Brain microvascular endothelial cell (primary cell): ENCODE data around the gene DLL4.

Experiments used
- DNase-seq: peaks from one replicate; pipeline ENCODE4 v3.0.0-alpha.2; 2020
- H3K27ac ChIP-seq: fragments of 250-450 bp; sonication (Bioruptor Pico); 2 replicates; pipeline ENCODE4 v1.5.1; 2020; ENCODE audit warnings: mild to moderate bottlenecking, moderate library complexity
- H3K27me3 ChIP-seq: fragments of 250-450 bp; sonication (Bioruptor Pico); replicated peaks from 2 replicates; pipeline ENCODE4 v1.5.1; 2020; ENCODE audit warnings: mild to moderate bottlenecking
- H3K36me3 ChIP-seq: fragments of 250-450 bp; sonication (Bioruptor Pico); replicated peaks from 2 replicates; pipeline ENCODE4 v1.5.1; 2020; ENCODE audit warnings: mild to moderate bottlenecking
- H3K4me3 ChIP-seq: 2 replicates; pipeline ENCODE4 v1.5.1; 2011; ENCODE audit warnings: low read depth, mild to moderate bottlenecking, control low read depth, low read length, moderate library complexity
- in situ Hi-C: cut with HindIII; loops from 2 replicates; pipeline ENCODE4 v1.10.0; 2017; ENCODE audit warnings: low sequenced_read_pairs, low pct_ligation_motif_present
- TF ChIP-seq, protein P1 (sequence below): IDR thresholded peaks from 2 replicates; pipeline ENCODE4 v1.5.1; 2011; ENCODE audit warnings: low read depth, mild to moderate bottlenecking, moderate library complexity, low read length, control low read depth, inconsistent platforms; ENCODE audit errors: missing control alignments

The DLL4 gene

DNA sequence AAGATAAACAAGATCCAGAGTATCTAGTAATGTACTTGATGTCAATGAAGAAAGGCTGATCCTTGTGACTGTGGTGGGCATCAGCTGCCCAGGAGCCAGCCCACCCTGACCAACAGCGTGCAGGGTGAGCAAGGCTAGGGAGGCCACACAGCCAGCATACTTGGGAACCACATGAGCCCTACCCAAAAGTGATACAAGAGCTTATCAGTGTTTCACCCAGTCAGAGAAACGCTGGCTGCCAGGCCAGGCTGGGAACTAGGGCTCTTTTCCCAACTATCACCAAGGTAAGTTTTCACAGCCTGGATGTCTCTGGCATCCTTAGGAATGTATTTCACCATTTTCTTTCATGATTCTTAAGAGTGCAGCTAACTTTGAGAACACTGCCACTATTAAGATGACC lies 49.0 kb downstream of the DLL4 start:
- TF ChIP-seq, protein P1, sequence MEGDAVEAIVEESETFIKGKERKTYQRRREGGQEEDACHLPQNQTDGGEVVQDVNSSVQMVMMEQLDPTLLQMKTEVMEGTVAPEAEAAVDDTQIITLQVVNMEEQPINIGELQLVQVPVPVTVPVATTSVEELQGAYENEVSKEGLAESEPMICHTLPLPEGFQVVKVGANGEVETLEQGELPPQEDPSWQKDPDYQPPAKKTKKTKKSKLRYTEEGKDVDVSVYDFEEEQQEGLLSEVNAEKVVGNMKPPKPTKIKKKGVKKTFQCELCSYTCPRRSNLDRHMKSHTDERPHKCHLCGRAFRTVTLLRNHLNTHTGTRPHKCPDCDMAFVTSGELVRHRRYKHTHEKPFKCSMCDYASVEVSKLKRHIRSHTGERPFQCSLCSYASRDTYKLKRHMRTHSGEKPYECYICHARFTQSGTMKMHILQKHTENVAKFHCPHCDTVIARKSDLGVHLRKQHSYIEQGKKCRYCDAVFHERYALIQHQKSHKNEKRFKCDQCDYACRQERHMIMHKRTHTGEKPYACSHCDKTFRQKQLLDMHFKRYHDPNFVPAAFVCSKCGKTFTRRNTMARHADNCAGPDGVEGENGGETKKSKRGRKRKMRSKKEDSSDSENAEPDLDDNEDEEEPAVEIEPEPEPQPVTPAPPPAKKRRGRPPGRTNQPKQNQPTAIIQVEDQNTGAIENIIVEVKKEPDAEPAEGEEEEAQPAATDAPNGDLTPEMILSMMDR = no peak
- peaks cover 66% of the 10 kb centered on the region for H3K36me3 ChIP-seq
- no peak overlapping the region for H3K27ac ChIP-seq
- H3K27me3 ChIP-seq = no peaks in the 10 kb centered on the region
- DNase-seq = no peak
- in situ Hi-C loops = no loop called here
- H3K4me3 ChIP-seq = no peak overlapping the region

DNA sequence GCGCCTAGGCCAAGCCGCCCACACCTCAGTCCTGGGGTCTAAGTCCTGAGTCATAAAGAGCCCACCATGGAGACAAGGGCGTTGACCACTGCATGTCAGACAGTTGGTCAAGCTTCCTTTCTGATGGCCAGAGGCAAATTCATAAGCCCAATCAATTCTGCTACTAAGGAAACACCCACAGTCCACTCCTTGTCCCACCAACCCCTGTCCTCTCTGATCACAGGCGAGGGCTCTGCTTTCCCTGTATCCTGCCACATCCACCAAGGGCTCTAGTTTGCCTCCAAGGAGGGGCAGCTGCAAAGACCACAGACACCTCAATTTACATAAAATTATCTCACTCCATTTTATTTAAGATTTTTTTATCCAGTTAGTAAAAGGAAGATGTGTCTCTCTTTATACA lies 49.4 kb downstream of the DLL4 start:
- TF ChIP-seq, protein P1 = no peak
- in situ Hi-C loops = no loop called here
- H3K4me3 ChIP-seq = no peak overlapping the region
- peaks cover 71% of the 10 kb centered on the region for H3K36me3 ChIP-seq
- no peak for DNase-seq
- no peak overlapping the region for H3K27ac ChIP-seq
- H3K27me3 ChIP-seq = no peaks in the 10 kb centered on the region

DNA sequence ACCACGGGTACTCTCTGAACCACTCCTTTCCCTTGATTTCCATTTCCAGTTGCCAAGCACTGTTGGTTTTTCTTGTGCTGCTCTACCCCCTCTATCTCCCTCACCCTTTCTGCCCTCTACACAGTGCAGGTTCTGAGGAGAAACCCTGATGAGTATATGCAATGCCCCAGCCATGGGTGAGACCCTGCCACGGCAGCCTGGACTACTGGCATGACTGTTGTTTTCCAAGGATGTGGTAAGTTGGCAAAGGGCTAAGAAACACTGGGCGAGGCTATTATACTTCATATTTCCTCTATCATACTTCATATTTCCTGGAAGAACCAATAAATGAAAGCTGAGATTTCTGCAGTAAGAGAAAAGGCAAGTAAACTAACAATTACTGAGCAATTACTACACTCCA lies 52.0 kb downstream of the DLL4 start:
- Histone ChIP-seq H3K4me3 (no peak overlapping the region), H3K27me3 (no peaks in the 10 kb centered on the region), H3K36me3 (peaks cover 78% of the 10 kb centered on the region), H3K27ac (no peak overlapping the region)
- TF ChIP-seq, protein P1 = no peak
- in situ Hi-C loops = no loop called here
- DNase-seq = no peak

DNA sequence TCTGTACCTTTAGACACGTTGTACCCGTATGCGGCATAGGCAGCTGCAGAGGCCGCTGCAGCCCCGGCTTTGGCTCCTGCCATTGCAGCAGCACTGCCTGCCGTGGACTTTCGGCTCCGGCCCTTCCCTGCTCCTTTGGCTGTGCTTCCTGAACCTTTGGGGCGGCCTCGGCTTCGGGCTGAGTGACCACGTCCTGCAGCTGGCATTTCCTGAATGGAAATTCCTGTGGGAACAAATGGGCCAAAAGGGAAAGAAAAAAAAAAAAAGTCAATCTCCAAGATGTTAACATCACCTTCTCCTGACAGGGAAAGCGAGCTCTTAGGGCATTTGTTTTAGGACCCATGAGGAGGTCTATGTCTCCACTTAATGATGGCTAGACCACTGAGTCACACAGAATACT lies 53.7 kb downstream of the DLL4 start:
- H3K27me3 ChIP-seq = no peaks in the 10 kb centered on the region
- H3K27ac ChIP-seq = peak overlapping the region; percentile 50
- DNase-seq = peak; percentile 44
- peaks cover 82% of the 10 kb centered on the region for H3K36me3 ChIP-seq
- H3K4me3 ChIP-seq = no peak overlapping the region
- TF ChIP-seq, protein P1 = peak; percentile 26
- in situ Hi-C loops = no loop called here

DNA sequence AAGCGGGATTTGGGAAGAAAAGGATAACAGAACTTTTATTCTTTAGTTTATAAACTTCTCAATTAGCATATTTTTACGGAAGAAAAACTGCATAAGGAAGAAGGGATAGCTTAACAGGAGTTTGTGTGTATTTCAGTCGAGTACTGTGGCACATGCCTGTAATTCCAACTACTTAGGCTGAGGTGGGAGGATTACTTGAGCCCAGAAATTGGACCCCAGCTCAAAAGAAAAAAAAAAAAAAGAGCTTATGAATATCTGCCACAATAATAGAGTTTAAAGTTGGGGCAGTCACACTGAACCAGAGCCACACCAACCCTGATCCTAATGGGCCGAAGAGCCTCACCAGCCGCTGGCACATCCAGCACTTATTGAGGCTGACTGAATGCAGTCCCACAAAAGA lies 55.3 kb downstream of the DLL4 start:
- in situ Hi-C loops = no loop called here
- H3K36me3 ChIP-seq = peaks cover 74% of the 10 kb centered on the region

DNA sequence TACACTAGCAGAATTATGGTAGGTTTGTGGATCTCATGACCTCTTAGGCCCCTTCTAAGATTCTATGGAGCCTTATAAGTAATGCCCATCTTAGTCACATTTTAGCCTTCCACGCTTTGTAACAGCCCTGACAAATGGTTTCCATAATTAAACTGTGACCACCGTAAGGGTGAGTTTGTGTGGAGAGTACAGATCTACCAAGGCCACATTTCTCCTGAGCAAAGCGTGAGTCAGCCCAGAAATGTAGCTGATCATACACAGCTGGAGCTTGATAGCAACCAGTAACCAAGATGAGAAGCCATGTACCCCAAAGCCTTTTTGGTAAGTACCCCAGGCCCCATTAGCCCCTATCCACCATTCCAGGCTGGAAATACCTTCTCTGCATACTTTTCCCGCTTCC lies 55.8 kb downstream of the DLL4 start:
- Histone ChIP-seq H3K36me3 (peaks cover 68% of the 10 kb centered on the region), H3K4me3 (no peak overlapping the region), H3K27me3 (no peaks in the 10 kb centered on the region), H3K27ac (peak overlapping the region; percentile 65)
- TF ChIP-seq, protein P1 = no peak
- in situ Hi-C loops = no loop called here
- DNase-seq = peak; percentile 81

More for the DNA sequence above, 55.3 kb downstream of the DLL4 start:
- Histone ChIP-seq H3K27me3 (no peaks in the 10 kb centered on the region), H3K27ac (peak overlapping the region; percentile 65), H3K4me3 (no peak overlapping the region)
- no peak for DNase-seq
- TF ChIP-seq, protein P1 = no peak
